NCI-H748 treated with DMSO at 0.1 percent for 48 hours (cell line): ENCODE results near the gene ITGB1.

Experiments
- DNase-seq: peaks from one replicate; lab custom pipeline; 2025; lab: John Stamatoyannopoulos, UW

ITGB1 gene

DNA sequence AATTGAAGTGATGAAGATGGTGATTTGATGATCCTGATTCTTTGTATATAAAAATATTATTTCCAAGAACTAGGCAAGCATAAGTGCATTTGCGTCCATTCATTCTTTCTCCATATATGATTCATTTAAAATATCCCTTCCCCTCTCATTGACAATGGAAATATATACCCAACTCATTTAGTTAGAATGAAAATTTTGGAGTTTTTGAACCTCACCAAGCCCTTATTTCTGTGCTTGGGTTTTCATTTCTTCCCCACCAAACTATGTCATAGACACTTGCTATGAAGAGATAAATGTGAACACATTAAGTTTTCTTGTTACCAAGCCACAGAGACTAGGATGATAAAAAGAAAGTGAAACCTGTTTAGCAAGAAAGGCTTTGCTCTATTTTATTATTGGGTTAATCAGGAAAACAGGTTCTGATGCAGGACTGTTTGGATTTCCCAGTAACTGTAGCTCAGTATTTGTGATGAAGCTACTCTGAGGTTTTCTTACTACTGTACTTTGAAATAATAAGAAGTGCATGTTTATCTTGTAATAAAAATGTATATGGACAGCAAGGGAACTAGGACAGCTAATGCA lies 68.3 kb downstream of the ITGB1 start:
- no peak for DNase-seq

DNA sequence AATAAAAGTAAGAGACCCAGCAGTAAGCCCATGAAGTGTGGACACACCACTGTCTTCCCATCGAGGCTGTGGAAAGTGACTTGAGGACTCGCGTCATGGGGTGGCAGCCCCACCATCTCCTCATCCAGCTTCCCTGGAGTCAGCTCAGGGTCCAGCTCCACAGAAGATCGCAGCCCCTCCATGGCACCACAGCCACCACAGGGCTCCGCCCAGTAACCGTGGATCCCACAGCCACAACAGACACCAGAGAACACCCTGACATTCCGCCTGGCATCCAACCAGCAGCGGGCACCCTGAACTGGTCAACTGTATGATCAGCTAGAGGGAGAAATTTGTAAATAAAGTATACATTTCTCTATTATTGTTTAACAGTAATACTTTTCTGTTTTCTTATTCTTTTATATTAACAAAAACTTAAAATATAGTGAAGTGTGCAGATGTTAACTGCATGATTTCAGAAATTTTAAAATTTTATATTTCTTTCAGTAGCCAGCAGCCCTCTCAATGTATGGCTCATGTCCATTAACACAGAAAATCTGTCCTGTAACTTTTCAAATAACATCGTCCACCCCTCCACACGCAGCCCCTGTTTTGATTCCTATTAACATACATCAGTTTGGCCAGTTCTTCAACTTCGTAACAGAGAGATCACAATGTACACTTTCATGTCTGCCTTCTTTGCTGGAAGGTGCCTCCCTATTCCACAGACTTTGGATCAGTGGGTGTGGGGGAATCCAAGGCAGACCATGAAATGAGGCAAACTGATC lies 69.7 kb downstream of the ITGB1 start:
- DNase-seq: no peak

DNA sequence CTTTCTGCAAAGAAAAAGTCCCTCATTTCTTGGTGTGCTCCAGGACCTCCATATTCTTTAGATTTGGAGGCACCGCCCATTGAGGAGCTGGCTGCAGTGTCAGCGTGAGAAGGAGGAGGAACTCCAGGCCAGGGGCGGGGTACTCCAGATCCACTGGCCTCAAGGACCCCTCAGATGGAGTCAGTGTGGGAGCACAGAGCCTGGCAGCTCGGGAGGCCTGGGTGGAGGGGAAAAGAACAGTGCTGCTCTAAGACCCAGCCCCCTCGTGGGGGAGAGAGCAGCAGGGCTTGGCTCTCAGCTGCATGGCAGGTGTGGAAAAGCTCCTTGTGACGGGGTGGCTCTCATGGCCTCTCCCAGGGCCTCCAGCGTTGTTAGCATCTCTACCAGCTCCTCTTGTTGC lies 70.5 kb downstream of the ITGB1 start:
- no peak for DNase-seq

DNA sequence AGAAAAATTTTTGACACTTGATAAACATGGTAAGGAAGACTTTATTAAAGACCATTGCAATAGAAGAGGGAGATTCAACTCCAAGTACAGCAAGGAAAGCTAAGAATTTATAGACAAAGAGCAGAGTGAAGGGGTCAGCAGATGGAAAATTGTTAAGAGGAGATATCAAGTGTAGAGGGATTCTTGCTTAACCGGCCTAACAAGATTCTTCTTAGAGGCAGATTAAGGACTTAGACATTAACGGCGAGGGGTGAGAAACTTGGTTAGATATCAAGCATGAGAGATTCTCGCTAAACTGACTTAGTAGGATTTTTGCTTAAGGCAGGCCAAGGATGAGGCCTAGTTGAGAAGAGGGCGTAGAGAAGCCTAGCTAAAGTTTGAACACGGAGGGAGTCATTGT lies 76.0 kb downstream of the ITGB1 start:
- no peak for DNase-seq

DNA sequence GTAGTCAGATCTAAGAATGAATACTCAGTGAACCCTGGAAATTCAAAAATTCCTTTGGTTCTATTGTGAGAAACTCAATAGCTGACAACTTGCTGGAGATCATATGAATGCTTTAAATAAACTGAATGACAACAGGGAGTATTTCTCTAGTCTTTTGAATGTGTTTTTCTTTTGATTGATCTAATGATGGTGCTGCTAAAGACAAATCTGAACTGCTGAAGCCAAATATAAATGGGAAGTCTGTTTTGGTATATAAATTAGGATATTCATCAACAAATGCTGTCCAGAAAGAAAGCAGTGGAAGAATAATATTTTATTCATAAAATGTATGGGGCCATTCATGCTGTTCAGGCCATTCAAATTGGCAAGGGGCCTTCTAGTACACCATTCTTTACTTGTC lies 79.4 kb downstream of the ITGB1 start:
- no peak for DNase-seq

DNA sequence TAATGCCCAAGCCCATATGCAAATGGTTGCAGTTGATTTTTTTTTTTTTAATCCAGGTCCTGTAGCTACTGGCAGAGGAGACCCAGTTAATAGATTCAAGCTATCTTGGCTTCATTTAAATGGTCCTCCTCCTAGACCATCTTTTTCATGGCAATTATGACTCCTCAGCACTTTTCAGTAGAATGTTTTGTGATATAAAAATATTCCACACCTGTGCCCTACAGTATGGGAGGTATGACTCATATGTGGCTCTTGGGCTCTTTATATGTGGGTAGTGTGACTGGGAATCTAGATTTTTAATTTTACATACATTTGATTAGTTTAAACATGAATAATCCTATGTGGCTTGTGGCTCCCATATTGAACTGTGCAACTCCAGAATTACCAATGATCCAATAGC lies 80.1 kb downstream of the ITGB1 start:
- no peak for DNase-seq

DNA sequence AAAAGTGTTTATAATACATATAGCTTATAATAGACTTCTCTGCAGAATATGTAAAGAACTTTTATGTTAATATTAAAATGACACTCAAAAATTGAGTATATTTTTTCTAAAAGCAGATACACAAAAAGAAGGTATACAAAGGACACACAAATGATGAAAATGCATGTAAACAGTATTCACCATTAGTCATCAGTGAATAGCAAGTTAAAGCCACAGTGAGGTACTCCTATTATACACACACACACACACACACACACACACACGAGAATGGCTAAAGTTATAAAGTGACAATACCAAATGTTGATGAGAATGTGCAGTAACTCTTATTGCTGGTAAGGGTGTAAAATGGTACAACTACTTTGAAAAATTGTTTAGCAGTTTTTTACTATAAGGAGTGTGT lies 92.9 kb downstream of the ITGB1 start:
- DNase-seq: no peak

DNA sequence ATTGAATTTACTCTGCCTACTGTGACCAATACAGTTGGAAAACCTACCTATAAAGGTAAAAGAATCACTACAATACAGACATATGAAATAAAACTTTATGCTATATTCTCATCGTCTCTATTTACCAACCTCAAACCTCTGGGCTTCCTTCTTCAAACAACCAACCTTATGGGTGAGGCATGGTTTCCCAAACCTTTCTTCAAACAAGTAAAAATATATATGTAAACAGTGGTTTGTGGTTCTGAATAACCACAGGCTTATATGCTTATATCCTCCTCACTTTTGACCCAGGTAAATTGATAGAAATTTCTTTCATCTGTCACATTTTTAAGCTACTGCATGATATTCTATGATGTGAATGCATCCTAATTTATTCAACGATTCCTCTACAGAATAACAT lies 103.6 kb downstream of the ITGB1 start:
- no peak for DNase-seq

DNA sequence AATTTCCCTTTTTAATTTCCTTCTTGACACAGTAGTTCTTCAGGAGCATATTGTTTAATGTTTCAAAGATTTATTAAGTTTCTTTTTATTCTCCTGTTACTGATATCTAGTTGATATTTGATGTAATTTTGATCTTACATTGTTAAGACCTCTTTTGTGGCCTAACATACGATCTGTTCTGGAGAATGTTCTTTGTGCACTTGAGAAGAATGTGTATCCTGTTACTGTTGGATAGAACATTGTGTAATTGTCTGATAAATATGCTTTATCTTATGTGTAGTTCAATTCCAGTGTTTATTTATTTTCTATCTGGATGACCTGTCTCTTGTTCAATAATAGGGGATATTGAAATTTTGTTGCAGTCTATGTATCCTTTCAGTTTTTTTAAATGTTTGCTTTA lies 106.7 kb downstream of the ITGB1 start:
- no peak for DNase-seq
